Tibial artery (tissue), 4 donors: ENCODE results near the gene GRM7.

Experiments used
- DNase-seq, 2 donors: peaks; one replicate each; pipeline ENCODE4 v3.0.0-alpha.2; 2019
- H3K27ac ChIP-seq, 2 donors: fragments of 200-600 bp; sonication (generic) in 1 of 2; 1 replicate in 1 of 2; 2 replicates in 1 of 2; pipeline ENCODE4 v1.5.1; 2018 to 2019; ENCODE audit warnings: mild to moderate bottlenecking in 1 of 2
- H3K27me3 ChIP-seq, 2 donors: fragments of 200-600 bp; sonication (generic) in 1 of 2; one replicate each; pipeline versions ENCODE4 v1.5.1 to v1.6.0; 2016 to 2019
- H3K36me3 ChIP-seq, 3 donors: fragments of 200-600 bp; sonication (generic) in 2 of 3; one replicate each; pipeline ENCODE4 v1.5.1; 2016 to 2019; ENCODE audit warnings: mild to moderate bottlenecking in 2 of 3
- H3K4me1 ChIP-seq, 4 donors: fragments of 200-600 bp; sonication (generic) in 2 of 4; 1 replicate in 3 of 4; 2 replicates in 1 of 4; pipeline ENCODE4 v1.5.1; 2016 to 2019
- H3K4me3 ChIP-seq, 2 donors: fragments of 200-600 bp; sonication (generic) in 1 of 2; 1 replicate in 1 of 2; 2 replicates in 1 of 2; pipeline ENCODE4 v1.5.1; 2018 to 2019; ENCODE audit warnings: mild to moderate bottlenecking in 2 of 2
- H3K9me3 ChIP-seq, 3 donors: fragments of 200-600 bp; sonication (generic) in 1 of 3; one replicate each; pipeline ENCODE4 v1.5.1; 2016 to 2019
- CTCF ChIP-seq, 2 experiments: fragments of 200-600 bp in 1 of 2; fragments of 450-650 bp in 1 of 2; IDR thresholded peaks; one replicate each; pipeline ENCODE4 v1.5.1; 2017 to 2019; ENCODE audit warnings: antibody characterized with exemption in 2 of 2, mild to moderate bottlenecking in 1 of 2, moderate library complexity in 1 of 2
- intact Hi-C: fragments of 100-400 bp; cut with DNase I; formaldehyde crosslinking; loops from one replicate; pipeline ENCODE4 v1.15.0; 2023; ENCODE audit warnings: low total_unique reads

Gene GRM7

DNA sequence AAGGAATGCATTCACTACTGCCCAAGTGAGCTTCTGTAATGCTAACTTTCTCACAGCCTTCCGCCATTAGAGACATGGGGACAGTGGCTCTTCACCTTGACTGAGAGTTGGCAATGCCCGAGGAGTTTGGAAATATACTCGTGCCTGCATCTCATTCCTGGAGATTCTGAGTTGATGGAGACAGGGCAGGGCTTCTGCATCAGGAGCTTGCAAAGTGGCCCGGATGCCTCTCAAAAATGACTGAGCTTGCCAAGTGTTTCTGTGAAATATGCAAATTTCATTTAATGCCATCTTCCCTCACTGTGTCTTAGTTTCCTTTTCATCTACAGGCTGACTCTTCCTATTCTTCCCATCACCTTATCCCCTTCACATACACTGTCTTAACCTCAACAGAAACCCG, 346.2 kb downstream of the GRM7 start:
- Histone ChIP-seq H3K9me3 (no peaks in the 10 kb centered on the region), H3K4me1 (no peaks in the 10 kb centered on the region), H3K4me3 (no peak overlapping the region), H3K27ac (no peak overlapping the region), H3K36me3 (no peaks in the 10 kb centered on the region), H3K27me3 (no peaks in the 10 kb centered on the region)
- intact Hi-C loops = no loop called here
- no peak for TF ChIP-seq CTCF (IDR thresholded peaks at IDR 0.05)
- no peak for DNase-seq

- intact Hi-C loops = no loop called here
- no peak for DNase-seq
- no peaks in the 10 kb centered on the region for H3K27me3 ChIP-seq
- H3K36me3 ChIP-seq = no peaks in the 10 kb centered on the region
- H3K27ac ChIP-seq = no peak overlapping the region
- H3K9me3 ChIP-seq = no peaks in the 10 kb centered on the region
- H3K4me3 ChIP-seq = no peak overlapping the region
- TF ChIP-seq CTCF (IDR thresholded peaks at IDR 0.05) = no peak
- no peaks in the 10 kb centered on the region for H3K4me1 ChIP-seq
Observed at GRCh38 chr3:7207928-7208327, 347.0 kb downstream of the GRM7 start.

DNA sequence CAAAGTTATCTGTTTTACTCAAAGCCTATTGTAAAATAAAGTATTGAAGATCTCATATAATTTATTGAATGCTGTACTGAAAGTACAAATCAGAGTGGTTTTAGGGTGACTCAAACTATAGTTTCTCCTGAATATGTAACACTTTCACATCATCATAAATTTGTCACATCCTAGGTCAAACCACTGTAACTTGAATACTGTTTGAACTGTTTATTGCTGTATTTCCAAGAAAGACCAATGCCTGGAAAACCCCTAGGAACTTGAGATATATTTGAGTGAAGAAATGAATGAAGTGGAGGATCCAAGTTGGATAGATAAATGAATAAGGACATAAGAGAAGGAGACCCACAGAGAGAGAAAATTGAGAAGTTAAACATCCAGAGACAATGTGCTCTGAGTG, 348.2 kb downstream of the GRM7 start:
- no peak overlapping the region for H3K27ac ChIP-seq
- H3K27me3 ChIP-seq = no peaks in the 10 kb centered on the region
- no peak for DNase-seq
- H3K4me1 ChIP-seq = no peaks in the 10 kb centered on the region
- no peaks in the 10 kb centered on the region for H3K36me3 ChIP-seq
- H3K9me3 ChIP-seq = no peaks in the 10 kb centered on the region
- TF ChIP-seq CTCF (IDR thresholded peaks at IDR 0.05) = no peak
- no peak overlapping the region for H3K4me3 ChIP-seq
- intact Hi-C loops = no loop called here

DNA sequence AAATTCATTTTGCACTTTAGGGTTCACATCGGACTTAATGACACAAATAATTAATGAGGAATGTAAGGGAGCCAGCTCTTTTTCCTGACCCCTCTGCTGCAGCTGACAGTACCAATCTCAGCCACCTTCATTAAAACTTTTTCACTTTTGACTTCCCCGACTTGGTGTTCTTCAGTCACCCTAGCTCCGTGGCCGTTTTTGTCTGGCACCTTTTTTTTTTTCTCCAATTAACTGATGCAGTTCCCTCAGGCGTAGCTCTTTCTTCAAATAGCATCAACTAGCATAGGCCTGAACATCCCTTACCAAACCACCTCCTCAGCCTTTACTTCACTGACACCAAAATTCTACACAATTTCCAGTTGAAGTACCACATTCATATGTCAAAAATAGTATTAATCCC, 350.8 kb downstream of the GRM7 start:
- Histone ChIP-seq H3K4me1 (no peaks in the 10 kb centered on the region), H3K9me3 (no peaks in the 10 kb centered on the region), H3K27ac (no peak overlapping the region), H3K4me3 (no peak overlapping the region), H3K36me3 (no peaks in the 10 kb centered on the region), H3K27me3 (no peaks in the 10 kb centered on the region)
- TF ChIP-seq CTCF (IDR thresholded peaks at IDR 0.05) = no peak
- DNase-seq = no peak
- intact Hi-C loops = no loop called here

GRCh38 chr3:7215706-7216105, 354.8 kb downstream of the GRM7 start:
- no peak for DNase-seq
- Histone ChIP-seq H3K9me3 (no peaks in the 10 kb centered on the region), H3K36me3 (no peaks in the 10 kb centered on the region), H3K4me3 (no peak overlapping the region), H3K27me3 (no peaks in the 10 kb centered on the region), H3K4me1 (no peaks in the 10 kb centered on the region), H3K27ac (no peak overlapping the region)
- TF ChIP-seq CTCF (IDR thresholded peaks at IDR 0.05) = no peak
- intact Hi-C loops = no loop called here

DNA sequence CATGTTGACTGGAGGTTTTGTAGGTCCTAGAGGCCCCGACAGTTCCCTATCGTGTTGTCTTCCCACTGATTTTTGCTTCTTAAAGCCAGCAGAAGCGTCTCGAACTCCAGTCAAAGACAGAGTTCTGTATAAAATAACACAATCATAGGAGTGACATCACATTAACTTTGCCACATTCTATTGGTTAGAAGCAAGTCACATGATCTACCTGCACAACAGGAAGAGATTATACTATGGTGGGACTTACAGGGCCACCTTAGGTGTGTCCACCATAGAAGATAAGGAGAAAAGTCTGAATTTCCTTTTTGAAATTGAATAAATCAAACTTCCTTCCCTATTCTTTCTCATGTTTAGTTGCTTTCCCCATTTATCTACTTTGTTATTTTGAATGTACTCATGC, 365.5 kb downstream of the GRM7 start:
- no peak for TF ChIP-seq CTCF (IDR thresholded peaks at IDR 0.05)
- H3K36me3 ChIP-seq = no peaks in the 10 kb centered on the region
- intact Hi-C loops = no loop called here
- no peak overlapping the region for H3K27ac ChIP-seq
- no peak for DNase-seq
- H3K4me1 ChIP-seq = no peaks in the 10 kb centered on the region
- no peak overlapping the region for H3K4me3 ChIP-seq
- H3K9me3 ChIP-seq = no peaks in the 10 kb centered on the region
- no peaks in the 10 kb centered on the region for H3K27me3 ChIP-seq
